Fibroblast of villous mesenchyme (primary cell): ENCODE data around the gene MTFP1. TPM values are rescaled to one million over a fixed set of nuclear protein-coding genes. Genes with fewer than 3 reads are reported as not detected.
"Not testable (repeated sequence)": the region's sequence is repeated elsewhere in the genome, so short reads cannot be mapped to it uniquely, and the experiment has no call there.

Experiments used
- DNase-seq: peaks from one replicate; pipeline ENCODE4 v3.0.0-alpha.2; 2010; ENCODE audit warnings: low read depth
- H3K4me3 ChIP-seq: 2 replicates; pipeline ENCODE4 v1.5.1; 2011; ENCODE audit warnings: low read depth, mild to moderate bottlenecking, low read length
- total RNA-seq: library from RNA; depleted of rRNA; stranded (reverse); fragments of >200 nt; gene quantifications from 2 replicates; pipeline ENCODE4 v1.2.3, GENCODE V29; 2012
- TF ChIP-seq, protein P1 (sequence below): IDR thresholded peaks from 2 replicates; pipeline ENCODE4 v1.5.1; 2012; ENCODE audit warnings: low read depth, mild to moderate bottlenecking, low read length; ENCODE audit not compliant: insufficient read depth

The MTFP1 gene
- total RNA-seq, 1 donor = 10.8 TPM

GRCh38 chr22:30455075-30455840 is 29.7 kb downstream of the MTFP1 start:
- H3K4me3 ChIP-seq = no peak overlapping the region
- TF ChIP-seq, protein P1, sequence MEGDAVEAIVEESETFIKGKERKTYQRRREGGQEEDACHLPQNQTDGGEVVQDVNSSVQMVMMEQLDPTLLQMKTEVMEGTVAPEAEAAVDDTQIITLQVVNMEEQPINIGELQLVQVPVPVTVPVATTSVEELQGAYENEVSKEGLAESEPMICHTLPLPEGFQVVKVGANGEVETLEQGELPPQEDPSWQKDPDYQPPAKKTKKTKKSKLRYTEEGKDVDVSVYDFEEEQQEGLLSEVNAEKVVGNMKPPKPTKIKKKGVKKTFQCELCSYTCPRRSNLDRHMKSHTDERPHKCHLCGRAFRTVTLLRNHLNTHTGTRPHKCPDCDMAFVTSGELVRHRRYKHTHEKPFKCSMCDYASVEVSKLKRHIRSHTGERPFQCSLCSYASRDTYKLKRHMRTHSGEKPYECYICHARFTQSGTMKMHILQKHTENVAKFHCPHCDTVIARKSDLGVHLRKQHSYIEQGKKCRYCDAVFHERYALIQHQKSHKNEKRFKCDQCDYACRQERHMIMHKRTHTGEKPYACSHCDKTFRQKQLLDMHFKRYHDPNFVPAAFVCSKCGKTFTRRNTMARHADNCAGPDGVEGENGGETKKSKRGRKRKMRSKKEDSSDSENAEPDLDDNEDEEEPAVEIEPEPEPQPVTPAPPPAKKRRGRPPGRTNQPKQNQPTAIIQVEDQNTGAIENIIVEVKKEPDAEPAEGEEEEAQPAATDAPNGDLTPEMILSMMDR = no peak
- DNase-seq = no peak

GRCh38 chr22:30457981-30458380 is 32.4 kb downstream of the MTFP1 start:
- TF ChIP-seq, protein P1 = no peak
- DNase-seq = no peak
- H3K4me3 ChIP-seq = no peak overlapping the region

- no peak overlapping the region for H3K4me3 ChIP-seq
- peak; percentile 20 for DNase-seq
- TF ChIP-seq, protein P1 = no peak
Observed at GRCh38 chr22:30459181-30460052, 33.8 kb downstream of the MTFP1 start.

DNA sequence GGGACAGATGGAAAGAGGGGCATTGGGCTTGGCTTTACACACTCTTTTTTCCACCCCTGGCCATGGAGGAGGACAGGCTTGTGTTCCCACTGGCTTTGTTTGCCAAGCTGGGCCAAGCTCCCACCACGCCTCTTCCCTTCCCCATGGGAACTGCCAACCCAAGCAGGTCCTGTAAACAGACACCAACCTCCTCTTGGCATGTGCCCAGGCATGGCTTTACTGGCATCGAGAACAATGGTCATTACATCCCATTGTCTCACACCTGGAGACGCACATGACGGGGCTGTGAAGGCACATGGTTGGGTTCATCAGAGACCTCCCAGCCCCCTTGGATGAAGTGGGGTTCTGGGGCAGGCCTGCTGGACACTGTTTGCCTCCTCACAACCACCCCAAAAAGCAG is 34.6 kb downstream of the MTFP1 start:
- H3K4me3 ChIP-seq = no peak overlapping the region
- no peak for DNase-seq
- TF ChIP-seq, protein P1 = no peak

DNA sequence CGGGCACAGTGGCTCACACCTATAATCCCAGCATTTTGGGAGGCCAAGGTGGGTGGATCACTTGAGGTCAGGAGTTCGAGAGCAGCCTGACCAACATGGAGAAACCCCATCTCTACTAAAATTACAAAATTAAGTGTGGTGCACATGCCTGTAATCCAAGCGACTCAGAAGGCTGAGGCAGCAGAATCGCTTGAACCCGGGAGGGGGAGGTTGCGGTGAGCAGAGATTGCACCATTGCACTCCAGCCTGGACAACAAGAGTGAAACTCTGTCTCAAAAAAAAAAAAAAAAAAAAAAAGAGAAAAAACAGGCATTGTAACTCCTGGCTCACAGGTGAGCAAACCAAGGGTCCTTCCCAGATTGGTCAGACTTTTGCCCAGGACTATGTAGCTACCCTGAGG is 35.0 kb downstream of the MTFP1 start:
- not testable (repeated sequence) for H3K4me3 ChIP-seq, DNase-seq

DNA sequence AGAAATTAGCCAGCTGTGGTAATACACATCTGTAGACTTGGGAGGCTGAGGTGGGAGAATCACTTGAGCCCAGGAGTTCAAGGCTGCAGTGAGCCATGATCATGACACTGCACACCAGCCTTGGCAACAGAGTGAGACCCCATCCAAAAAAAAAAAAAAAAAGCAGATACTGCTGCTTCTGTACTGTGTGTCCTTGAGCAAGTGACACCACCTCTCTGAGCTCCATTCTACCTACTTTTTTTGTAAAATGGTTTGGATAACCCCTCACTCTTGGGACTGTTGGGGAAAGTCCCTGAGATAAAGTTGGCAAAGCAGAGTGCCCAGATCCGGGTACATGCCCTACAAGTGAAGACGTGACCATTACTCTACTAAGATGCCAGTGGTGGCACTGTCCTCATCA is 43.6 kb downstream of the MTFP1 start:
- TF ChIP-seq, protein P1 = no peak
- DNase-seq = no peak
- no peak overlapping the region for H3K4me3 ChIP-seq

GRCh38 chr22:30470655-30471054 is 45.1 kb downstream of the MTFP1 start:
- no peak overlapping the region for H3K4me3 ChIP-seq
- TF ChIP-seq, protein P1 = no peak

More at GRCh38 chr22:30470655-30471054, 45.1 kb downstream of the MTFP1 start:
- no peak for DNase-seq
